ENCODE results near the gene TBC1D22B. TPM values are rescaled to one million over a fixed set of nuclear protein-coding genes. Genes with fewer than 3 reads are reported as not detected.
A peak's percentile ranks its signal among the peaks of the same experiment; 100 is the strongest.

TBC1D22B gene
- total and polyA plus RNA-seq, 2 of the 13 experiments (the other 11 are each of a cell fraction or from before 2014, with no cell fraction given) = 9.7 to 12.9 TPM

DNA sequence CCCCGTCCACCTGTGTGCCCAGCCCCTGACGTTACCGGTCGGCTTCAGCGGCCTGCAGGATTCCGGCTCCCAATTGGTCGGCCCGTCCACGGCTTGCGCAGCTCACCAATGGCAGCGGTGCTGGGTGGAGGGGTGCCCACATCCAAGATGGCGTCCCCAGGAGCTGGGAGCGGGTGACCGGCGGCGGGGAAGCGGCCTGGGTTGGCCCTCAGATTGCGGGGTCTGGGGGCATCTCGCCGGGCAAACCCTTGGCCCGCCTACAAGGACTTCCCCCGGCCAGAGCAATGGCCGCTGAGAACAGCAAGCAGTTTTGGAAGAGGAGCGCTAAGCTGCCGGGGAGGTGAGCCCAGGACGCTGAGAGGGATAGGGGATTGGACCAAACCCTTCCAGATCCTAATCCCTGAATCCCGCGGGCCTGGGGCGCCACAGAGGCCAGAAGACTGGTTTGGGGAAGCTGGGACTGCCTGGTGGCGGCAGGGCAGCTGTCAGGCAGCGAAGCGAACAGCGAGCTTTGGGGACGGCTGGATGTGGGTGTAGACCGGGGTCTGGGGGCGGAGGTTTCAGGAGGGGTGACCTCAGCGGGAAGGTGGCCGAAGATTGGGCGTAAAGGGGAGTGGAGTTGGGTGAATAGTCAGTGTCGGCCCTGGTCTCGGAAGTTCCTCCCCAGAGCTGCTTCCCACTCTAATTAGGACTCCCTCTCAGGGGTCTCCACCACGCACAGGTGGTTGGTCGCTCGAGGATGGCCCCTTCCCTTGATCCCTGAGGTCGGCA is at the start of gene TBC1D22B, which contains the start of gene TMEM217 (continued):
- no peak for TF ChIP-seq ZNF746 (CRISPR knock-in tag; IDR thresholded peaks at IDR 0.05)
- TF ChIP-seq KLF13 (CRISPR knock-in tag; IDR thresholded peaks at IDR 0.05) = no peak
- TF ChIP-seq, protein P1, sequence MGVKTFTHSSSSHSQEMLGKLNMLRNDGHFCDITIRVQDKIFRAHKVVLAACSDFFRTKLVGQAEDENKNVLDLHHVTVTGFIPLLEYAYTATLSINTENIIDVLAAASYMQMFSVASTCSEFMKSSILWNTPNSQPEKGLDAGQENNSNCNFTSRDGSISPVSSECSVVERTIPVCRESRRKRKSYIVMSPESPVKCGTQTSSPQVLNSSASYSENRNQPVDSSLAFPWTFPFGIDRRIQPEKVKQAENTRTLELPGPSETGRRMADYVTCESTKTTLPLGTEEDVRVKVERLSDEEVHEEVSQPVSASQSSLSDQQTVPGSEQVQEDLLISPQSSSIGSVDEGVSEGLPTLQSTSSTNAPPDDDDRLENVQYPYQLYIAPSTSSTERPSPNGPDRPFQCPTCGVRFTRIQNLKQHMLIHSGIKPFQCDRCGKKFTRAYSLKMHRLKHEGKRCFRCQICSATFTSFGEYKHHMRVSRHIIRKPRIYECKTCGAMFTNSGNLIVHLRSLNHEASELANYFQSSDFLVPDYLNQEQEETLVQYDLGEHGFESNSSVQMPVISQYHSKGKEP (CRISPR knock-in tag; IDR thresholded peaks at IDR 0.05) = 0 out of 2 replicates have a peak, but pooled peaks have one; percentile 67
- TF ChIP-seq MYNN (CRISPR knock-in tag; IDR thresholded peaks at IDR 0.05; ENCODE audit: low read depth) = peak; percentile 86; the same call in 1 of the 2 replicates
- TF ChIP-seq, protein P2, sequence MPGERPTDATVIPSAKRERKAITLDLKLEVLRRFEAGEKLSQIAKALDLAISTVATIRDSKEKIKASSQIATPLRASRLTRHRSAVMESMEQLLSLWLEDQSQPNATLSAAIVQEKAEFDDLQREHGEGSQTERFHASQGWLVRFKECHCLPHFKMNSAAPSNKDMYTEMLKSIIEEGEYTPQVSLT (CRISPR knock-in tag; IDR thresholded peaks at IDR 0.05; ENCODE audit: borderline replicate concordance, low read depth) = no peak
- peak; percentile 97 for TF ChIP-seq CREM (IDR thresholded peaks at IDR 0.05)
- peak; percentile 74 for TF ChIP-seq CREM (CRISPR knock-in tag; IDR thresholded peaks at IDR 0.05)
- peak; percentile 56; the same call in 1 of the 2 replicates for TF ChIP-seq ZMYM2 (CRISPR knock-in tag; IDR thresholded peaks at IDR 0.05)
- peak; percentile 89 for TF ChIP-seq GABPB1 (CRISPR knock-in tag; IDR thresholded peaks at IDR 0.05)
- TF ChIP-seq ZNF562 (CRISPR knock-in tag; IDR thresholded peaks at IDR 0.05; ENCODE audit: borderline replicate concordance) = no peak
- TF ChIP-seq ZMAT3 (CRISPR knock-in tag; conservative IDR thresholded peaks at IDR 0.05) = peak; percentile 84; the same call in 1 of the 2 replicates
- no peak; the same call in 1 of the 2 replicates for TF ChIP-seq FOXC1 (CRISPR knock-in tag; IDR thresholded peaks at IDR 0.05; ENCODE audit: borderline replicate concordance)
- TF ChIP-seq, protein P3, sequence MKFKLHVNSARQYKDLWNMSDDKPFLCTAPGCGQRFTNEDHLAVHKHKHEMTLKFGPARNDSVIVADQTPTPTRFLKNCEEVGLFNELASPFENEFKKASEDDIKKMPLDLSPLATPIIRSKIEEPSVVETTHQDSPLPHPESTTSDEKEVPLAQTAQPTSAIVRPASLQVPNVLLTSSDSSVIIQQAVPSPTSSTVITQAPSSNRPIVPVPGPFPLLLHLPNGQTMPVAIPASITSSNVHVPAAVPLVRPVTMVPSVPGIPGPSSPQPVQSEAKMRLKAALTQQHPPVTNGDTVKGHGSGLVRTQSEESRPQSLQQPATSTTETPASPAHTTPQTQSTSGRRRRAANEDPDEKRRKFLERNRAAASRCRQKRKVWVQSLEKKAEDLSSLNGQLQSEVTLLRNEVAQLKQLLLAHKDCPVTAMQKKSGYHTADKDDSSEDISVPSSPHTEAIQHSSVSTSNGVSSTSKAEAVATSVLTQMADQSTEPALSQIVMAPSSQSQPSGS (CRISPR knock-in tag; IDR thresholded peaks at IDR 0.05) = peak; percentile 84
- no peak for TF ChIP-seq ZNF44 (CRISPR knock-in tag; IDR thresholded peaks at IDR 0.05)
- TF ChIP-seq ZFP36 (IDR thresholded peaks at IDR 0.05; ENCODE audit: borderline replicate concordance, low read depth, low read length, partially characterized antibody) = no peak
- peak; percentile 64; the same call in 1 of the 2 replicates for TF ChIP-seq ZNF713 (CRISPR knock-in tag; IDR thresholded peaks at IDR 0.05)
- TF ChIP-seq ZNF629 (CRISPR knock-in tag; conservative IDR thresholded peaks at IDR 0.05) = no peak
- no peak for TF ChIP-seq ZNF737 (CRISPR knock-in tag; IDR thresholded peaks at IDR 0.05; ENCODE audit: borderline replicate concordance)
- TF ChIP-seq REL (CRISPR knock-in tag; conservative IDR thresholded peaks at IDR 0.05) = no peak
- TF ChIP-seq, protein P4, sequence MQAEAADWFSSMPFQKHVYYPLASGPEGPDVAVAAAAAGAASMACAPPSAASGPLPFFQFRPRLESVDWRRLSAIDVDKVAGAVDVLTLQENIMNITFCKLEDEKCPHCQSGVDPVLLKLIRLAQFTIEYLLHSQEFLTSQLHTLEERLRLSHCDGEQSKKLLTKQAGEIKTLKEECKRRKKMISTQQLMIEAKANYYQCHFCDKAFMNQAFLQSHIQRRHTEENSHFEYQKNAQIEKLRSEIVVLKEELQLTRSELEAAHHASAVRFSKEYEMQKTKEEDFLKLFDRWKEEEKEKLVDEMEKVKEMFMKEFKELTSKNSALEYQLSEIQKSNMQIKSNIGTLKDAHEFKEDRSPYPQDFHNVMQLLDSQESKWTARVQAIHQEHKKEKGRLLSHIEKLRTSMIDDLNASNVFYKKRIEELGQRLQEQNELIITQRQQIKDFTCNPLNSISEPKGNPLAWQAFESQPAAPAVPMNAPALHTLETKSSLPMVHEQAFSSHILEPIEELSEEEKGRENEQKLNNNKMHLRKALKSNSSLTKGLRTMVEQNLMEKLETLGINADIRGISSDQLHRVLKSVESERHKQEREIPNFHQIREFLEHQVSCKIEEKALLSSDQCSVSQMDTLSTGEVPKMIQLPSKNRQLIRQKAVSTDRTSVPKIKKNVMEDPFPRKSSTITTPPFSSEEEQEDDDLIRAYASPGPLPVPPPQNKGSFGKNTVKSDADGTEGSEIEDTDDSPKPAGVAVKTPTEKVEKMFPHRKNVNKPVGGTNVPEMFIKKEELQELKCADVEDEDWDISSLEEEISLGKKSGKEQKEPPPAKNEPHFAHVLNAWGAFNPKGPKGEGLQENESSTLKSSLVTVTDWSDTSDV (CRISPR knock-in tag; IDR thresholded peaks at IDR 0.05) = no peak
- TF ChIP-seq ZNF652 (CRISPR knock-in tag; IDR thresholded peaks at IDR 0.05; ENCODE audit: borderline replicate concordance, low read depth) = no peak; the same call in 1 of the 2 replicates
- no peak for TF ChIP-seq ZSCAN20 (CRISPR knock-in tag; IDR thresholded peaks at IDR 0.05; ENCODE audit: borderline replicate concordance)

Data from HepG2 (cell line).